Esophagus muscularis mucosa (tissue), 4 donors: Measurements from ENCODE around the gene ATG16L2. TPM values are rescaled to one million over a fixed set of nuclear protein-coding genes. Genes with fewer than 3 reads are reported as not detected.
A peak's percentile ranks its signal among the peaks of the same experiment; 100 is the strongest.

Experiments used
- DNase-seq: peaks from one replicate; pipeline ENCODE4 v3.0.0-alpha.2; 2017; ENCODE audit errors: extremely low spot score
- H3K27ac ChIP-seq, 4 donors: fragments of 200-600 bp; sonication (generic); replicated peaks in 1 of 4; 1 replicate in 3 of 4; 2 replicates in 1 of 4; pipeline ENCODE4 v1.5.1; 2016 to 2019; ENCODE audit warnings: mild to moderate bottlenecking in 1 of 4
- H3K27me3 ChIP-seq, 4 donors: fragments of 200-600 bp; sonication (generic); one replicate each; pipeline versions ENCODE4 v1.5.1 to v1.6.0; 2016 to 2019
- H3K36me3 ChIP-seq, 4 donors: fragments of 200-600 bp; sonication (generic); one replicate each; pipeline ENCODE4 v1.5.1; 2016 to 2019
- H3K4me1 ChIP-seq, 4 donors: fragments of 200-600 bp; sonication (generic); one replicate each; pipeline ENCODE4 v1.5.1; 2016 to 2019
- H3K4me3 ChIP-seq, 4 donors: fragments of 200-600 bp; sonication (generic); 1 replicate in 2 of 4; 2 replicates in 2 of 4; pipeline ENCODE4 v1.5.1; 2016 to 2019; ENCODE audit warnings: mild to moderate bottlenecking in 4 of 4, moderate library complexity in 1 of 4
- H3K9me3 ChIP-seq, 4 donors: fragments of 200-600 bp; sonication (generic); 1 replicate in 3 of 4; 2 replicates in 1 of 4; pipeline ENCODE4 v1.5.1; 2016 to 2019
- EP300 ChIP-seq: sonication (generic); formaldehyde crosslinking; IDR thresholded peaks from one replicate; pipeline ENCODE4 v1.6.1; 2017; ENCODE audit warnings: antibody characterized with exemption
- POLR2A ChIP-seq: fragments of 450-650 bp; IDR thresholded peaks from one replicate; pipeline ENCODE4 v1.6.1; 2017; ENCODE audit warnings: antibody characterized with exemption, moderate library complexity, mild to moderate bottlenecking, low read depth
- POLR2AphosphoS5 ChIP-seq, 2 donors: sonication (generic); formaldehyde crosslinking; IDR thresholded peaks; one replicate each; pipeline ENCODE4 v1.6.1; 2017; ENCODE audit warnings: antibody characterized with exemption in 2 of 2
- WGBS: methylation state at CpG from one replicate; pipeline ENCODE4 v1.1.5; 2018; 5-methylcytosine and 5-hydroxymethylcytosine counted together
- intact Hi-C: fragments of 100-400 bp; cut with DNase I; formaldehyde crosslinking; loops from one replicate; pipeline ENCODE4 v1.15.1; 2023
- total RNA-seq, 4 donors: library from RNA; depleted of rRNA; stranded (reverse); fragments of >200 nt; gene quantifications; one replicate each; pipeline versions ENCODE4 v1.1.0 to v1.2.1, GENCODE V29; 2016
- TF ChIP-seq, protein P1 (sequence below), 3 experiments: fragments of 200-600 bp in 2 of 3; fragments of 450-650 bp in 1 of 3; sonication (generic) in 2 of 3; IDR thresholded peaks; one replicate each; pipeline ENCODE4 v1.5.1; 2017 to 2019; ENCODE audit warnings: antibody characterized with exemption in 3 of 3, mild to moderate bottlenecking in 2 of 3, moderate library complexity in 1 of 3

Gene ATG16L2
- total RNA-seq, 4 donors from 2014 or later: 11.8 to 19.3 (median 18.2) TPM

DNA sequence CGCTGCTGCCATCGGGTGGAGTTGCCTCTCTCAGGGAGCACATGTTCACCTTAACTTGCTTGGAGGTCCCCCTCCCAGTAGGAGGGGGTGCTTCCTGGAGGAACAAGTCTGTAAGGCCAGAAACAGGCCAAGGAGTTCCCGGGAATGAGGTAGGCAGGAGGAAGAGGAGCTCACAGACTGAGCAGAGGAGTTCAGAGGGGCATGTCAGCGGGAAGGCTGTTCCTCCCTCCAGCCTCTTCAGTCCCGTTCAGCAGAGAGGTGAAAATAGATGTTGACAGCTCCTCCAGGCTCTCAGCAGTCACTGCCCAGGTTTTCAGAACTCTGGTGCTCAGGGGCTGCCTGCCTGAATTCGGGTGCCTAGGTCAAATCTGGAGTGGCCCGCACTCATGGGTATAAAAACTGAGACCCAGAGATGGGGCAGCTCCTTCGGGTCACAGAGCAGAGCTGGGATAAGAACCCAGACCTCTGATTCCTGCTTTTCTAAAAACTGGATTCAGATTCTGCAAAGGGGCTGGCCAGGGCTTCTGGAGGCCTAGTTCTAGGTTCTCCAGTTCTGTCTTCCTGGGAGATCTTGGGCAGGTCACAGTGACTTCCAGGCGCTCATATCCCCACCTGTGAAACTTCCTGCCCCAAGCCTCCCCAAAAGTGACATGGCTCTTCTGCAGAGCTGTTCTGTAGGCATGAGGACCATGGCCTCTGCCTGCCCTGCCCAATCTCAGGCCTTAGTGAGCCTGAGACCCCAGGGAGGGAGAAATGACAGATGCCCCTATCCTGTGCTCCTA lies 18.3 kb downstream of the ATG16L2 start:
- peak overlapping the region; percentile 59 to 76 (median 72) for H3K27ac ChIP-seq
- TF ChIP-seq, protein P1, sequence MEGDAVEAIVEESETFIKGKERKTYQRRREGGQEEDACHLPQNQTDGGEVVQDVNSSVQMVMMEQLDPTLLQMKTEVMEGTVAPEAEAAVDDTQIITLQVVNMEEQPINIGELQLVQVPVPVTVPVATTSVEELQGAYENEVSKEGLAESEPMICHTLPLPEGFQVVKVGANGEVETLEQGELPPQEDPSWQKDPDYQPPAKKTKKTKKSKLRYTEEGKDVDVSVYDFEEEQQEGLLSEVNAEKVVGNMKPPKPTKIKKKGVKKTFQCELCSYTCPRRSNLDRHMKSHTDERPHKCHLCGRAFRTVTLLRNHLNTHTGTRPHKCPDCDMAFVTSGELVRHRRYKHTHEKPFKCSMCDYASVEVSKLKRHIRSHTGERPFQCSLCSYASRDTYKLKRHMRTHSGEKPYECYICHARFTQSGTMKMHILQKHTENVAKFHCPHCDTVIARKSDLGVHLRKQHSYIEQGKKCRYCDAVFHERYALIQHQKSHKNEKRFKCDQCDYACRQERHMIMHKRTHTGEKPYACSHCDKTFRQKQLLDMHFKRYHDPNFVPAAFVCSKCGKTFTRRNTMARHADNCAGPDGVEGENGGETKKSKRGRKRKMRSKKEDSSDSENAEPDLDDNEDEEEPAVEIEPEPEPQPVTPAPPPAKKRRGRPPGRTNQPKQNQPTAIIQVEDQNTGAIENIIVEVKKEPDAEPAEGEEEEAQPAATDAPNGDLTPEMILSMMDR (IDR thresholded peaks at IDR 0.05): no peak
- TF ChIP-seq EP300 (no peak), POLR2AphosphoS5 (IDR thresholded peaks at IDR 0.05) (no peak), POLR2A (no peak)
- H3K4me1 ChIP-seq: peaks cover 52 to 68% (median 61%) of the 10 kb centered on the region in 4 donors

DNA sequence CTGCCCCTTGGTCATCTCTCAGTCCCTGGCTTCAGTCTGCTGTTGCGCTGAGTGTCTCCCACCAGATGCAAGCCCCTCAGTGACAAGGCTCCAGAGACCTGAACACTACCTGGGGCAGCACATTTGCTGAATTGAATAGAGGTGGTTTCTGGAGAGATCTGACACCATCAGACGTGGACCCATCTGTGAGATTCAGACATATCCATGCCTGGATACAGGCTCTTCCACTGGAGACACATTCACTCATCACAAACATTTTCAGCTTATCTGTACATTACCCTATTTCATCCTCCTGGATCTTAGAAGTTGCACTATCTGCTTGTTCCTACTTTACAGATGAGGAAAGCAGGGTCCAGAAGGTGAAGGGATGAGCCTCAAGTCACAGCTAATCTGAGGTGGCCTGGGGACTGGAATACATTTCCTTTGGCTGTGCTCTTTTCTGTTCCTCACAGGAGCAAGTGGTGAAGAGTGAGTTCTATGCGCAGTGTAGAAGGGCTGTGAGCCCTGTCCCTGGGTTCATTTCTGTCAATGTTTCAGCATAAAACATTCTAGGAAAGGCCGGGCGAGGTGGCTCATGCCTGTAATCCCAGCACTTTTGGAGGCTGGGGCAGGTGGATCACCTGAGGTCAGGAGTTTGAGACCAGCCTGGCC lies 19.0 kb downstream of the ATG16L2 start:
- 87% methylated on average over 5 of the region's 5 CpGs for WGBS
- Histone ChIP-seq H3K9me3 (no peaks in the 10 kb centered on the region), H3K36me3 (peaks cover 9 to 36% (median 26%) of the 10 kb centered on the region in 4 donors), H3K27me3 (no peaks in the 10 kb centered on the region), H3K4me3 (no peak overlapping the region), H3K4me1 (peaks cover 52 to 63% (median 60%) of the 10 kb centered on the region in 4 donors), H3K27ac (peak overlapping the region; percentile 59 to 76 (median 72))
- DNase-seq: no peak
- TF ChIP-seq EP300 (no peak), POLR2A (no peak), POLR2AphosphoS5 (IDR thresholded peaks at IDR 0.05) (no peak)
- TF ChIP-seq, protein P1 (IDR thresholded peaks at IDR 0.05): no peak
- intact Hi-C loops: loop anchor here (5.0 kb wide), 3 partner anchors 309 to 454 kb away; partner anchors contain the start of gene FCHSD2

More for the DNA sequence above, 18.3 kb downstream of the ATG16L2 start:
- H3K36me3 ChIP-seq: peaks cover 1 to 29% (median 19%) of the 10 kb centered on the region in 4 donors
- H3K9me3 ChIP-seq: no peaks in the 10 kb centered on the region
- no peaks in the 10 kb centered on the region for H3K27me3 ChIP-seq
- WGBS: 59% methylated on average over 7 of the region's 9 CpGs
- no peak for DNase-seq
- H3K4me3 ChIP-seq: no peak overlapping the region
- intact Hi-C loops: loop anchor here (5.0 kb wide), 3 partner anchors 310 to 455 kb away; partner anchors contain the start of gene FCHSD2

DNA sequence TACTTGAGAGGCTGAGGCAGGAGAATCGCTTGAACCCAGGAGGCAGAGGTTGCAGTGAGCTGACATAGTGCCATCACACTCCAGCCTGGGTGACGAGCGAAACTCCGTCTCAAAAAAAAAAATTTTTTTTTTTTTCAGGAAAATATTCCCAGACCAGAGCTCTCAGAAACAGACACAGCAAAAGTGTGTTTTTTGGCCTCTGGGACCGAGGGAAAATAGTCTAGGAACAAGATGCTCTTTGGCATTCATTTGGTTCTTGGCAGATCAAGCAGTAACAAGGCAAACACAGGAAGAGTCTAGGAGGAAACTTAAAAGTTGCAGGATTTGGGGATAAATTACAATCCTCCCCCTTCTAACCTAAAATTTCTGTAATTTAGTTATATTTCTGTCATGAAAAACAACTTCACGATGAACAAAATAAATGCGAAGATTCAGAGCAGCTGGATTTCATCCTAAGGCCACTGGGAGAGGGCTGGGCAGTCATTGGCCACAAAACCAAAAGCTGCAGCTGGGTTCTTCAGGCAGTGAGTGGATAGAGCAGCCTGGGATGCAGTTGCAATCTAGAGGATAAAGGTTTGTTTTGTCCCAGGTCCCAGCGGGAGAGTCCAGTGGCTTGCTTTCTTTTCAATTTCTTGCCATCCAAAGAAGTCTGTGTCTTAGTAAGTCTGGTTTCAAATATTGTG lies 19.7 kb downstream of the ATG16L2 start:
- WGBS: 51% methylated on average over 8 of the region's 8 CpGs
- Histone ChIP-seq H3K27ac (peak overlapping the region; percentile 59 to 79 (median 73)), H3K9me3 (no peaks in the 10 kb centered on the region), H3K36me3 (peaks cover 12 to 36% (median 25%) of the 10 kb centered on the region in 4 donors), H3K27me3 (no peaks in the 10 kb centered on the region), H3K4me1 (peaks cover 52 to 64% (median 59%) of the 10 kb centered on the region in 4 donors), H3K4me3 (no peak overlapping the region)
- no peak for DNase-seq
- TF ChIP-seq, protein P1 (IDR thresholded peaks at IDR 0.05): no peak
- no peak for TF ChIP-seq POLR2AphosphoS5 (IDR thresholded peaks at IDR 0.05)
- no peak for TF ChIP-seq EP300
- TF ChIP-seq POLR2A: no peak
- intact Hi-C loops: loop anchor here (5.0 kb wide), 3 partner anchors 308 to 453 kb away; partner anchors contain the start of gene FCHSD2

DNA sequence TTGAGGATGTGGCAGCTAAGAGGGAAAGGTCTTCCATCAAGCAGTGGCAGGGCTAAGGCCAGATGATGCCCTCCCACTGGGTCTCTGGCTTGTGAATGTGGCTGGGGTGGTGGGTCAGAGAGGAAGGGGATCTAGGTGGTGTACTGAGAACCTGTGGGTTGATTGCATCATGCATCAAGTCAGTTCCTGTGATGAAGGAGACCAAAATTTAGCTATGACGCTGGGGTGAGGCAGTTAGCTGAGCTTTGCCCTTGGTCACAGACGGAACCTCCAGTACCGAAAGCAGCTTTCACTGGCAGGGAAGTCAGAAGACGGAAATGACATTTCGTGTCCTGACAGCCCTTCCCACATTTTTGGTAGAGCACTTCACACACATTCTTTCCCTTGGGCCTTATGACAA lies 20.7 kb downstream of the ATG16L2 start:
- Histone ChIP-seq H3K36me3 (peaks cover 12 to 36% (median 23%) of the 10 kb centered on the region in 4 donors), H3K27ac (peak overlapping the region; percentile 59 to 79 (median 73)), H3K27me3 (no peaks in the 10 kb centered on the region), H3K9me3 (no peaks in the 10 kb centered on the region), H3K4me1 (peaks cover 52 to 64% (median 59%) of the 10 kb centered on the region in 4 donors), H3K4me3 (no peak overlapping the region)
- no peak for DNase-seq
- intact Hi-C loops: loop anchor here (5.0 kb wide), 3 partner anchors 307 to 452 kb away; partner anchors contain the start of gene FCHSD2
- TF ChIP-seq EP300 (no peak), POLR2AphosphoS5 (IDR thresholded peaks at IDR 0.05) (no peak), POLR2A (no peak)
- TF ChIP-seq, protein P1 (IDR thresholded peaks at IDR 0.05): no peak
- WGBS: 76% methylated on average over 5 of the region's 5 CpGs
